ENCODE data around the gene DPEP1.
"Not testable (repeated sequence)": the region's sequence is repeated elsewhere in the genome, so short reads cannot be mapped to it uniquely, and the experiment has no call there.

Gene DPEP1

GRCh38 chr16:89620406-89620841, 7.0 kb downstream of the DPEP1 start:
- DNase-seq, result no peak

- DNase-seq, result no peak
Measured at GRCh38 chr16:89621136-89621697, 7.8 kb downstream of the DPEP1 start.

GRCh38 chr16:89621698-89622409, 8.4 kb downstream of the DPEP1 start:
- no peak for DNase-seq

GRCh38 chr16:89623511-89624261, 10.2 kb downstream of the DPEP1 start:
- no peak for DNase-seq

- no peak for DNase-seq
Measured at GRCh38 chr16:89624777-89625761, 11.6 kb downstream of the DPEP1 start.

- DNase-seq, result no peak
Measured at GRCh38 chr16:89629827-89630610, 16.6 kb downstream of the DPEP1 start.

- no peak for DNase-seq
Measured at GRCh38 chr16:89633064-89633631, 19.7 kb downstream of the DPEP1 start.

GRCh38 chr16:89634463-89635385, 21.3 kb downstream of the DPEP1 start:
- not testable (repeated sequence) for DNase-seq

- no peak for DNase-seq
Measured at GRCh38 chr16:89636663-89637062, 23.2 kb downstream of the DPEP1 start.

GRCh38 chr16:89637379-89637778, 23.9 kb downstream of the DPEP1 start:
- DNase-seq, result no peak

- DNase-seq, result no peak
Measured at GRCh38 chr16:89638455-89638854, 25.0 kb downstream of the DPEP1 start.

- DNase-seq, result no peak
Measured at GRCh38 chr16:89639385-89639784, 25.9 kb downstream of the DPEP1 start.

- DNase-seq, result no peak
Measured at GRCh38 chr16:89641458-89642119, 28.1 kb downstream of the DPEP1 start.

- no peak for DNase-seq
Measured at GRCh38 chr16:89642574-89642973, 29.1 kb downstream of the DPEP1 start.

- DNase-seq, result no peak
Measured at GRCh38 chr16:89643769-89644300, 30.4 kb downstream of the DPEP1 start.

GRCh38 chr16:89645122-89645521, 31.7 kb downstream of the DPEP1 start:
- DNase-seq, result no peak

- DNase-seq, result no peak
Measured at GRCh38 chr16:89646270-89646669, 32.8 kb downstream of the DPEP1 start.

- no peak for DNase-seq
Measured at GRCh38 chr16:89646906-89647305, 33.5 kb downstream of the DPEP1 start.

GRCh38 chr16:89651584-89651983, 38.1 kb downstream of the DPEP1 start:
- DNase-seq, result no peak

Measured in DMS79 treated with DMSO at 0.1 percent for 48 hours (cell line).